SH-SY5Y (cell line): ENCODE results near the gene RET.

Experiments used
- GATA2 ChIP-seq: IDR thresholded peaks from 2 replicates; pipeline ENCODE4 v1.6.1; 2011; ENCODE audit warnings: mild to moderate bottlenecking, low read depth, low read length
- GATA3 ChIP-seq: IDR thresholded peaks from 2 replicates; pipeline ENCODE4 v1.6.1; 2011; ENCODE audit warnings: low read depth, mild to moderate bottlenecking, low read length, moderate library complexity

GRCh38 chr10:43111921-43112607 lies 35.2 kb downstream of the RET start:
- no peak for TF ChIP-seq GATA2
- TF ChIP-seq GATA3: no peak
